ENCODE measurements around the gene SPAM1.

The SPAM1 gene

DNA sequence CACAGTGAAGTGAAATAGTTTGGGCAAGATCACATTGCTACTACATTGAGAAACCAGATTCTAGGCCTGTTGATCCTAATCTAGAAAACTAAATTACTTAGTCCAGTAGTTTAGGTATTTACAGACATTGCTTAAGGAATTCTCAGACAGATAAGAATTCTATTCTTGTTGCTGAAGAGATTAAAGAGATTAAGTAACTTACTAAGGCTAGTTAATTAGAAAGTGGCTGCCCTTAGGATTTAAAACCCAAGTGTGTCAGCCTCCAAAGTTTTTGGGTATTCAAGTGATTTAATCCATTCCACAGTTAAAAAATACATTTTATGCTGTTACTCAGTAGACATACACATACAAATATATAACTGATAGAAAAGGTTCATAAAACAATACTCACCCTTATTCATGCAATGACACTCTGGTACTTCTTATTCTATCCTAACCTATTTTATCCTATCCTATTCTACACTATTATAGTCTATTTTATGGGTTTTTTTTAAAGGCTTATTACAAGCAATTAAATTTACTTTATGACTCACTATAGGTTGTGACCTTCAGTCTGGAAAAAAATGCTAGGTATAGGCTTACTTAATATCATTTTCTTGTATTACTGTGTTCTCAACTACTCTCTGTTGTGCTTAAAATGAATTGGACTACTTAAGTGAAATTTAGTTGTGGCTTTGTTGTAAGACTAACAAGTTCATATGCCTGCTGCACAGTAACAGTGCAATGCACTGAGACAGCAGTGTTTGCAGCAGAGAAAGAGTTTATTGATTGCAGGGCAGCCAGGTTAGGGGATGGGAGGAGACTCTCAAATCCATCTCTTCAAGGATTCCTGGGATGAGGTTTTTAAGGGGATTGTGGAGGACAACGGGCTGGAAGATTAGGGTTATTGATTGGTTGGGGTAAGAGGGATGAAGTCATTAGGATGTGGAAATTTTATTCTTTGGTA is 10.7 kb downstream of the SPAM1 start:
- TF ChIP-seq, protein P1, sequence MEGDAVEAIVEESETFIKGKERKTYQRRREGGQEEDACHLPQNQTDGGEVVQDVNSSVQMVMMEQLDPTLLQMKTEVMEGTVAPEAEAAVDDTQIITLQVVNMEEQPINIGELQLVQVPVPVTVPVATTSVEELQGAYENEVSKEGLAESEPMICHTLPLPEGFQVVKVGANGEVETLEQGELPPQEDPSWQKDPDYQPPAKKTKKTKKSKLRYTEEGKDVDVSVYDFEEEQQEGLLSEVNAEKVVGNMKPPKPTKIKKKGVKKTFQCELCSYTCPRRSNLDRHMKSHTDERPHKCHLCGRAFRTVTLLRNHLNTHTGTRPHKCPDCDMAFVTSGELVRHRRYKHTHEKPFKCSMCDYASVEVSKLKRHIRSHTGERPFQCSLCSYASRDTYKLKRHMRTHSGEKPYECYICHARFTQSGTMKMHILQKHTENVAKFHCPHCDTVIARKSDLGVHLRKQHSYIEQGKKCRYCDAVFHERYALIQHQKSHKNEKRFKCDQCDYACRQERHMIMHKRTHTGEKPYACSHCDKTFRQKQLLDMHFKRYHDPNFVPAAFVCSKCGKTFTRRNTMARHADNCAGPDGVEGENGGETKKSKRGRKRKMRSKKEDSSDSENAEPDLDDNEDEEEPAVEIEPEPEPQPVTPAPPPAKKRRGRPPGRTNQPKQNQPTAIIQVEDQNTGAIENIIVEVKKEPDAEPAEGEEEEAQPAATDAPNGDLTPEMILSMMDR (IDR thresholded peaks at IDR 0.05) = no peak
- TF ChIP-seq ZFX (IDR thresholded peaks at IDR 0.05; ENCODE audit: borderline replicate concordance) = no peak
- H3K27ac ChIP-seq = no peak overlapping the region

DNA sequence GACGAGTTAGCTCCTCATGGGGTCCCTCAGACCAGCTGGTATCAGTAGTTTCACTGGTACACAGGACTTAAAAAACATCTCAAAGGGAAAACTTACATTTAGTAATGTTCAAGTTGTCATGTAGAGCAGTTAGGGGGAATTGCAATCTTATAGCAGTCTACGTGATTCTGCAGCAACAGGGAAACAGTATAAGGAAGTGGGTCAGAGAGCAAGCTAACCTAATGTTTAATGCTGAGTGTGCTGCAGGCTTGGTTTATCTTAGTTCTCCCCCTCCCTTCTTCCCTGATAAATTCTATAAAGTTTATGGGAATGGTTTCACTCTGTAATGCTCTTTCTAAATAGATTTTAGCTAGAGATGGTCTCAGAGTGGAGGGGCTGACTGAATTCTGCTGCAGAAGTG is 11.3 kb downstream of the SPAM1 start:
- TF ChIP-seq ZFX (IDR thresholded peaks at IDR 0.05; ENCODE audit: borderline replicate concordance) = no peak
- TF ChIP-seq, protein P1 (IDR thresholded peaks at IDR 0.05) = no peak
- no peak overlapping the region for H3K27ac ChIP-seq

DNA sequence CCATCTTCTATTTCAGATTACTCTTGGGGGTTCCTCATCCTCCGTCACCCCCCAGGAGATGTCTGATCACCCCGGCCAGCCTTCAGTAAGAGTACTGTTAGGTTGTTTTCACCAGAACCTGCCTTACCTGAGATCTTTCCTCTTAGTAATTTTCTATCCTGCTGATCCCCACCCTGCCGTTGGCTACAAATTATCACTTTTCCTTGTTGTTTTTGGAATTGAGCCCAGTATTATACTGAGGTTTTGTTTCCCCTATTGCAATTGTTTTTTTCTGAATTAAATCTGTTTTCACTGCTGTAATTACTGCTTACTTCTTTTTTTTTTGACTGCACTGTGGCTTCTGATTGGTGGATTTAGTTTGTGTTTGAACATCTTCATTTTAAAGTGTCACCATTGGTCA is 14.7 kb downstream of the SPAM1 start:
- H3K27ac ChIP-seq = no peak overlapping the region
- TF ChIP-seq ZFX (IDR thresholded peaks at IDR 0.05; ENCODE audit: borderline replicate concordance) = no peak
- TF ChIP-seq, protein P1 (IDR thresholded peaks at IDR 0.05) = no peak

DNA sequence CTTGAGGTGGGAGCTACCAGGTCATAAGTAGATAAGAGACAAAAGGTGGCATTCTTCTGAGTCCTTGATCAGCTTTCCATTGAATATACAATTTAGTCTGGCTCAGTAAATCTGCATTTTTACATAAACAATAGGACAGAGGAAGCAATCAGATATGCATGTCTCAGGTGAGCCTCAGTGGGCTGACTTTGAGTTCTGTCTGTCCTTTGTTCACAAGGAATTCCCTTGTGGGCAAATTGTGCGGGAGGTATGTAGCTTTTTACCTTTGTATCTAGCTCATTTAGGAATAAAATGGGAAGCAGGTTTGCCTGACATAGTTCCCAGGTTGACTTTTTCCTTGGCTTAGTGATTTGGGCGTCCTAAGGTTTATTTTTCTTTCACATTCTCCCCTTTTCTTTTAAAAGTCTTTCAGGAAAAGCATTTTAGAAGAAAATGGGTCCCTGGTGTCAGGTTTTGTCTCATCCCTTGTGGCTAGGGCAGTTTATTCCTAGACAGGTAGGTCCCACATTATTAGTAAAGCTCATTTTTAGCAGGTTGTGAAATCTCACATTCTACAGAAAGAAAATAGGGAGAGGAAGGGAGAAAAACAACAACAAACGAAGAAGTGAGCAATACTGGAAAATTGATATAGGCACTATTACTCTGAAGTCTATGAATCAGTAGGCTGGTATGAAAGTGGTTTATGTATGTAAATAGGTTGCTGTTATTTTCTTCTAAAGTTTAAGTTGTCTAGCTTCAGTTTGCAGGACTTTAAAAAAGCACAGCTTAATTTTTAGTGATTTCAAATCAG is 16.5 kb downstream of the SPAM1 start:
- H3K27ac ChIP-seq = no peak overlapping the region
- TF ChIP-seq, protein P1 (IDR thresholded peaks at IDR 0.05) = no peak
- no peak for TF ChIP-seq ZFX (IDR thresholded peaks at IDR 0.05; ENCODE audit: borderline replicate concordance)

DNA sequence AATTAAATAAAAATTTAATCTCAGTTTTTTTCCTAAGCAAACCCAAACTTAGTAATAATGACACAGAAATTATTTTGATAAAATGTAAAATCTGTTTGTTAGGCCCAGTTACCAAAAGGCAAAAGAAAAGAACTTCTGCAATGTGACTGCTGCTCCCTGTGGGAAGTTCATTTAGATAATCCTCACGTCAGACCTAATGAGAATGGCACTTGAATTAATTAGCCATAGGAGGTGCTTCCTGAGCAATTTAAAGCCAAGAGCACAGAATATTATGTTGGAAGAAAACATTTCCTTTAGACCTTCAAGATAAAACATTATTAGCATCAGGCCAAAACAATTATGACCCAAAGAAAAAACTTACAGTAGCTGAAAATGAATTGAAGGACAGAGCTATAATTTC is 19.4 kb downstream of the SPAM1 start:
- H3K27ac ChIP-seq = no peak overlapping the region
- TF ChIP-seq, protein P1 (IDR thresholded peaks at IDR 0.05) = no peak
- no peak for TF ChIP-seq ZFX (IDR thresholded peaks at IDR 0.05; ENCODE audit: borderline replicate concordance)

DNA sequence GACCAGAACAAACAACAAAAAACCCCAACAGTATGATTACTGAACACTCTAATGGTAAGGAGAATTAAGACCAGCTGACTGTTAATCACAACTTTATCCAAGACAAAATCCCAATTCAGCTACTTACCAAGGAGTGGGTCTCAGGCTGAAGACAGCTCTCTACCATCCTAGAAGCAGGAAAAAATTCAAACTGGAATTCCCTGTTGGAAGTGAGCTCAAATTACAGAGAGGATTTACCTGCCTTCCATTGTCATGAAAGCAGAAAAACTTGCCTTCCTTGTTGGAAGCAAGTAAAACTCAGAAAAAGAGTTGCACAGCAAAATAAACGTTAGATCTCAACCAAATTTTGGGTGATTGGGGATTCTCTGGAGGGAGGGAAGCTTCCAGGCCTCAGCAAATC is 20.9 kb downstream of the SPAM1 start:
- TF ChIP-seq, protein P1 (IDR thresholded peaks at IDR 0.05) = no peak
- no peak for TF ChIP-seq ZFX (IDR thresholded peaks at IDR 0.05; ENCODE audit: borderline replicate concordance)
- H3K27ac ChIP-seq = no peak overlapping the region
